Fibroblast of skin of back (primary cell): Measurements from ENCODE around the gene C6.

ENCODE experiments used
- DNase-seq: peaks from one replicate; pipeline ENCODE4 v3.0.0-alpha.2; 2013

Gene C6

DNA sequence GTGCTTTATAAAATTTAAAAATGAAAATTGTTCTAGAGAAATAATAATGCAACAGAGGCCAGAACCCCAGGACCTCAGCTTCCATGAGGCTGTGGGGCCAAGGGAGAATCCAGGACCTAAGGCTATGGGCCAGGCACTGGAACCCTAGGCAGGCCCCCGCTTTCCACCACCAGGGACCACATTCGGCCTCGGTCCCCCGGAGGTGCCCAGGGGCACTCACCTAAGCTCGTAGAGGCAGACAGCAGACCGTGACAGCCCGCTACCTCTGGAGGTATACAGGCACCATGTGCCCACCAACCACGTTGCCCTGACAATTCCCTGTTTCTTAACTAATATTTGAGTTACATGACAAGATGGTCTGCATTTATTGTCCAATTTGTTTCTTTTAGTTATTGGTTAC, 92.7 kb downstream of the C6 start:
- no peak for DNase-seq

DNA sequence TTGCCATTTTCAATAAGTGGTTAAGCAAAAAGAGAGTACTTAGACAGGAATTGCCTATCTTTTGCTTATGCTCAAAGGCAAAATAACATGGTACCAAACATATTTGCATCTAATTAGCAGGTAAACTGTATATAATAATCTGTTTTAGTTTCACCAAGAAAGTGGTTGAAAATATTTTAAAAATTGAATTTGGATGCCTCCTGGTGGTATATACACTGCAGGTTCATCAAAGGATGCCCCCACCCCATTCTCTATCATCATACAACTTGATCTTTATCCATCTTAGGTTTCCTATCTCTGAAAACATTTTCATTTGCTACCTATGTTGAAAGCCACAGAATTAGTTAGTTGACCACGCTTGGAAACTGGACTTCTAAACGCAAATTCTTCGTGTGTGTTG, 95.2 kb downstream of the C6 start:
- DNase-seq = no peak

DNA sequence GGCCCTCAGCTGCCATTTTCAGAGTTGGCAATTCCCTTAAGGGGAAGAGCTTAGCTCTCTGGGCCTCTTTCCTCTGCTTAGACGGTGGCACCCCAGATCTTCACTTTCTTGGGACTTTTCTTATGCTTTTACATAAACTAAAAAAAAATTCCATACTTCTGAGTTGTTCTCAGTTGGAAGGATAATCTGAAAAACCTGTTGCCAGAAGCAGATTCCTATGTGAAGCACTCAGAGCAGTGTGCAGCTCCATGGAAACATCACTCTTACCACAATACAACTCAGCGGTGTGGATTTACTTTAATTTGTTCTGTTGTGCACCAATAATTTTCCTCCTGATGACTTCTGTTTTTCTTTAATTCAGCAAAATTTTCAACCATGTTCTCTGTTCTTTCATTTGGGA, 98.1 kb downstream of the C6 start:
- DNase-seq = peak; percentile 91

DNA sequence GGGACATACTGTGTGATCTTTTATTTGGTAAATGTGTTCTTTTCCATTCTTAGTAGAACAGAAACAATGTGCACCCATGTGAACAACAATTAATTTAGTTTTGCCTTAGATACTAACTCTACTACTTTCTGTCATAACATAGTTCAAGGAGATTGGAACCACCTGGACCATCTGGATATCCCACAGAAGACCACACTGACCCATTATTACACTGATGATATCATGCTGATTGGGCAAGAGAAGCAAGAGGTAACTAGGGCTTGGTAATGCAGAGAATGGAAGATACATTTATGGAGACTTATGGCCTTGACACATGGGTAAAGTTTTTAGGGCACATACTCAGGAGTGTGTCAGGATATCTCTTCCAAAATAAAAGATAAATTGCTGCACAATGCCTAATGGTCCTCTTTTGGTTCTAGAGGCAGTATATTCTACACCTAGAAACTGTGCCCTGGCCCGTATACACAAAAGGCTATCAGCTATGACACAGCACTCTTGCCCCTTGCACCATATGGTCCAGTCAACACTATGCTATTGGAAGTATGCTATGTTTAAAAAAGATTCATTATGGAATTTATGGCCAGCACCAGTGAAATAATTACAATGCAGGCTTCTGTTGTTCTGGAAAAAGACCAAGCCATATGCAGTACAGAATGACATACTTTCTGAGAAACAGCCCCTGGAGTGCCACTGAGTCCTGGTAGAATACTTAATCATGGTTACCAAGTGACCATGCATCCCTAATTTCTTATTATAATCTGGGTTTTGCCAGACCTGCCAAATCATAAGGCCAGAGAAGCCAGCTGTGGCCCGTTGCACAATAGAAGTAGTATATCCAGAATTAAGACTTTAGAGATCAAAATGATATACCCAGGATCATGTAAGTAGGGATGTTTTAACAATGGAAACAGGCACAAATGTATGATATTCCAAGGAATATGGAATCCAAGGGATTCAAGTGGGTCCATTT, 100.6 kb downstream of the C6 start:
- DNase-seq = peak; percentile 82

DNA sequence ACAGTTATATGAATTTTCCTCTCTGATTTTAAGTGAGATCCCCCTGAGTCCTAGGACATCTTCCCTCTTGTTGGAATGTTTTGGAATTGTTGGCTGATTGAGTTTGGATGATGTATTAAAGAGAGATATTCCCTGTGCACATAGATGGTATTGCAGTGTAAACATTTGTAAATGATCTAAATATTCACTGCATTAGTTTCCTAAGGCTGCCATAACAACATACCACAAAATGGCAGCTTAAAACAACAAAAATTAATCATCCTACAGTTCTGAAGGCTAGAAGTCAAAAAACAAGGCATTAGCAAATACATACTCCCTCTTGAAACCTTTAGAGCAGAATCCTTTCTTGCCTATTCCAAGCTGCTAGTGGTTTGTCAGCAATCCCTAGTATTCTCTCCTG, 104.1 kb downstream of the C6 start:
- peak; percentile 77 for DNase-seq

DNA sequence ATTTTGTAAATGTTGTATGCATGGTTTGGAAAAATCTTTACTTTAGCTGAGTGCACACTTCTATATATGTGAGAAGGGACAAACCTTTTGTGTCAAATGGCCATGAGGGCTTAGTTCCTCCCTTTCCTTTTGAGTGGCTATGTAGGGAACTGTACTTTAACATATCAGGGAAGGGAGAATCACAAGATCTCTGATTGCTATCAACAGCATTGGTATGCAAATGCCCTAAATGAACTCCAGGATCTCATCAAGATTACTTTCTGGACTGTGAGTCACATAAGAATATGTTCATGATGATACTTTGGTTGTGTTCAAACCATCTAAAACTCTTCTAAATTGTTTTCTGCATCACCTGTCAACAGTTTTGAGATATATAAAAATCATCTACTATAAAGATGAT, 111.0 kb downstream of the C6 start:
- no peak for DNase-seq

DNA sequence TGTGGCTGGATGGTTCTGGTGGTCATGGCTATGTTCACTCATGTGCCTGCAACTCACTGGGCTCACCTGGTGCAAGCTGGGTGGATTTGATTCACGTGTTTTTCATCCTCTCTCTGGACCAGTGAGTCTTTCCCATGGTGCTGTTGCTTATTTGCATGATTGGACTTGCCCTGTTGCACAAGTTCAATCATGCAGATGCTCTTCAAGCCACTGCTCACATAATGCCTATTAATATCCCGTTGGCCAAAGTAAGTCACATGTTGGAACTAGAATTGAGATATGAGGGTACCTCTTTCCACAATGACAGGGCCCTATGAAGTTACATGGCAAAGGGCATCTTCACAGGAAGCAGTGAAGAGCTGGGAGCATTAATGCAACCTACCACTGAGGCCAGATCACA, 115.7 kb downstream of the C6 start:
- no peak for DNase-seq

DNA sequence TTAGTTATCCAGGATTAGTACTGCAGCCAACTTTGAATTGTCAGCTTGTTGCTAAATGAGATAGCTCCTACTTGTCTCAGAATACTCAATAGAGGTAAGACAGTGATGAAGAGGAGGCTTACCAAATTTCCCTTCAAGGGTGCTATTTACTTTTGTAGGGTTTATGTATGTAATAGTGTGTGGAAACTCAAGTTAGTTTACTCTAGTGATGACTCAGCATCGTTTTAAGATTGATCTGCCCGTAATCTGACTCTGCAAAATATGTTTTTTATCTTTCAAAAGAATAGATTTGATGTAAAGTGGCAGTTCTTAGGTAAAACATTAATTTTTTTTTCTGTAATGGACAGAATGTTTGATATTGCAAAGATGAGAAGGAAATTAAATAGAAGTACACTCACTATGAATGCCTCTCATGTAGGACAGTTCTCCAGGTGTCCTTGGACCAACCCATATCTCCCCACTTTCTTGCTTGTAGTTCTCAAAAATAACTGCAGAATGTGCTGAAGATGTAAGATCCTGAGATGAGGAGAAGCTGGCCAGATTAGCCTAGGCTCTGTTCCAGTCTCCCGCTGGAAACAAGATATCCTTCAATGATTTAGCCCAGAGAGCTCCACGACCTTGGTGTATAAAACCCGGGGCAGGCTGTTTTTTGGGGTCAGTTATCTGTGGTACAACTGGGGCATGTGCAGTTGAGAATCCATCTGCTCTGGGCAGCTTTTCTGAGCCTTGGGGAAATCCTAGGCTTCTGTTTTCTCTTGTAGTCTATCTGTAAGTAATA, 117.8 kb downstream of the C6 start:
- no peak for DNase-seq

DNA sequence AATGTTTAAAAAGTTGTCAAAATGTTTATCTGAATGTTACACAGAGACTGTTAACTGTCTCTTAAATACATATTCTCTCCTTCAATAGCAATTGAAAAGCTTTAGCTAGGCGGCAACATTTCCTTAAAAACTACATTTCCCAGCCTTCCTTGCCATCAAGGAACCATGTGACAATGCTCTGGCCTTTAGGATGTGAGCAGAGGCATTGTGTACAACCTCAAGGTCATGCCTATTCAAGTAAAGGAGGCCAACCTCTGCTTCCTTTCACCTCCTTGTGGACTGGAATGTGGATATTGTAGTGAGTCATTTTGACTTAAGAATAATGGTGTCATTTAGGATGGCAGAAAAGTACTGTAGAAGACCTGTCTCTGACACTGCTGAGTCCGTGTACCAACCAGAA, 118.5 kb downstream of the C6 start:
- no peak for DNase-seq

DNA sequence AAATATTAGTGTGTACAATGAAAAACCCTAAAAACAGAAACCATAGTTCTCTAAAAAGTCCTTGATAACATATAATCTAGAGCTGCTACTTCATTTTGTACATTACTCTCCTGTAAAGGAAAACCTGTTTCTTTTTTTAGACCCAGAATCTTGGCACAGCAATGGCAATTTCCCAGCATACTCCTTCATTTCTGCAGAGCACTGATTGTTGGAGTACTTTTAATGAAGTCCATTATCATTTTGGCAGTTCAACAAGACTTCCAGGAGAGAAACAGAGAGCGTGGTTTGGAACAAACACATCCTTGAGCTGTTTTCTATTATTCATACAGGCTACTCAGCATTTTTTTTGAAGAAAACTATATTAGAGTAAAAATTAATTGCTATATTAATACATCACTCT, 119.5 kb downstream of the C6 start:
- DNase-seq = no peak
